Ishikawa (cell line): ENCODE measurements around the gene SLC22A15.

Experiments
- CEBPB ChIP-seq: IDR thresholded peaks from 2 replicates; pipeline ENCODE4 v1.6.1; 2012
- EGR1 ChIP-seq: IDR thresholded peaks from 2 replicates; pipeline ENCODE4 v1.6.1; 2012
- EP300 ChIP-seq: IDR thresholded peaks from 2 replicates; pipeline ENCODE4 v1.6.1; 2012; ENCODE audit warnings: borderline replicate concordance
- MAX ChIP-seq: IDR thresholded peaks from 2 replicates; pipeline ENCODE4 v1.6.1; 2012
- NFIC ChIP-seq: IDR thresholded peaks from 2 replicates; pipeline ENCODE4 v1.6.1; 2012
- RAD21 ChIP-seq: IDR thresholded peaks from 2 replicates; pipeline ENCODE4 v1.6.1; 2012; ENCODE audit warnings: low read depth
- REST ChIP-seq: IDR thresholded peaks from 2 replicates; pipeline ENCODE4 v1.6.1; 2012; ENCODE audit warnings: low read depth, mild to moderate bottlenecking
- TAF1 ChIP-seq: IDR thresholded peaks from 2 replicates; pipeline ENCODE4 v1.6.1; 2012; ENCODE audit warnings: low read depth, mild to moderate bottlenecking
- TCF12 ChIP-seq: IDR thresholded peaks from 2 replicates; pipeline ENCODE4 v1.6.1; 2012; ENCODE audit warnings: low read depth
- USF1 ChIP-seq: IDR thresholded peaks from 2 replicates; pipeline ENCODE4 v1.6.1; 2012
- YY1 ChIP-seq: IDR thresholded peaks from 2 replicates; pipeline ENCODE4 v1.6.1; 2012; ENCODE audit warnings: low read depth
- ZBTB7A ChIP-seq: IDR thresholded peaks from 2 replicates; pipeline ENCODE4 v1.6.1; 2012; ENCODE audit warnings: low read depth

- no peak for TF ChIP-seq TAF1
- TF ChIP-seq EP300, result no peak
- TF ChIP-seq REST, result no peak
- TF ChIP-seq TCF12, result no peak
- TF ChIP-seq MAX, result no peak
- TF ChIP-seq CEBPB, result no peak
- no peak for TF ChIP-seq NFIC
- no peak for TF ChIP-seq ZBTB7A
- TF ChIP-seq YY1, result no peak
- TF ChIP-seq USF1, result no peak
- no peak for TF ChIP-seq EGR1
- TF ChIP-seq RAD21, result no peak
Measured at GRCh38 chr1:116001739-116002487, 25.6 kb downstream of the SLC22A15 start.
